T-helper 17 cell (primary cell): ENCODE measurements around the gene FXYD5. TPM values are rescaled to one million over a fixed set of nuclear protein-coding genes. Genes with fewer than 3 reads are reported as not detected.

ENCODE experiments used
- ATAC-seq: fragments of 150-1000 bp; cut with Tn5 transposase; 2 replicates; pipeline ENCODE4 v1.10.0; 2021; ENCODE audit warnings: mild to moderate bottlenecking, moderate library complexity
- DNase-seq, 3 donors: peaks; one replicate each; pipeline versions ENCODE4 v3.0.0 to v3.0.0-alpha.2; 2020 to 2021
- H3K9me3 ChIP-seq: one replicate; pipeline ENCODE4 v1.7.0; 2013; ENCODE audit warnings: low read length, mild to moderate bottlenecking; ENCODE audit not compliant: control insufficient read depth, poor library complexity, severe bottlenecking
- H3K27ac Mint-ChIP-seq: one replicate; pipeline ENCODE4 v1.8.0; 2022; ENCODE audit warnings: mild to moderate bottlenecking, moderate library complexity, mixed read lengths
- H3K27me3 Mint-ChIP-seq: one replicate; pipeline ENCODE4 v1.8.0; 2022; ENCODE audit warnings: mixed read lengths
- H3K36me3 Mint-ChIP-seq: one replicate; pipeline ENCODE4 v1.8.0; 2022; ENCODE audit warnings: low read depth, mixed read lengths
- H3K4me1 Mint-ChIP-seq: one replicate; pipeline ENCODE4 v1.8.0; 2022; ENCODE audit warnings: mild to moderate bottlenecking, mixed read lengths
- H3K4me3 Mint-ChIP-seq: one replicate; pipeline ENCODE4 v1.8.0; 2022; ENCODE audit warnings: mild to moderate bottlenecking, moderate library complexity, mixed read lengths
- total RNA-seq, 4 donors: library from RNA in 2 of 4; stranded (reverse) in 2 of 4; gene quantifications; one replicate each; pipeline ENCODE4 v1.2.3 and lab custom pipeline; 2022 to 2026

The FXYD5 gene
- total RNA-seq (100 to 1,000 TPM; 533 to 557 TPM), total RNA-seq (lab: John Stamatoyannopoulos, UW) (160 to 205 reads per million in 2 donors)

- H3K4me3 Mint-ChIP-seq = peak within 1 kb of the TSS; percentile 100
- ATAC-seq (peak; percentile 80), DNase-seq (peak; percentile 50 to 64 (median 56))
- no peaks in the 10 kb centered on the region for H3K27me3 Mint-ChIP-seq
- H3K36me3 Mint-ChIP-seq = peaks cover 11% of the 10 kb centered on the region
- no peaks in the 10 kb centered on the region for H3K9me3 ChIP-seq
- H3K4me1 Mint-ChIP-seq = peaks cover 51% of the 10 kb centered on the region
- H3K27ac Mint-ChIP-seq = peak within 1 kb of the TSS; percentile 98
Measured at GRCh38 chr19:35154525-35155406, at the start of gene FXYD5. Gene FXYD5, plus strand, starts transcription at chr19:35154735. Its CDS starts 816 bp downstream, at chr19:35155551.

GRCh38 chr19:35105047-35105410 is 49.5 kb upstream of the FXYD5 start:
- H3K27me3 Mint-ChIP-seq = no peaks in the 10 kb centered on the region
- H3K27ac Mint-ChIP-seq = no peak overlapping the region
- no peaks in the 10 kb centered on the region for H3K36me3 Mint-ChIP-seq
- DNase-seq (no peak), ATAC-seq (no peak)
- H3K4me1 Mint-ChIP-seq = no peaks in the 10 kb centered on the region
- no peaks in the 10 kb centered on the region for H3K9me3 ChIP-seq
- H3K4me3 Mint-ChIP-seq = no peak overlapping the region

GRCh38 chr19:35105411-35106290 is 48.9 kb upstream of the FXYD5 start:
- peaks cover 1% of the 10 kb centered on the region for H3K27me3 Mint-ChIP-seq
- H3K4me3 Mint-ChIP-seq = no peak overlapping the region
- no peak overlapping the region for H3K27ac Mint-ChIP-seq
- H3K9me3 ChIP-seq = no peaks in the 10 kb centered on the region
- no peak for DNase-seq
- H3K4me1 Mint-ChIP-seq = no peaks in the 10 kb centered on the region
- peak; percentile 21 for ATAC-seq
- H3K36me3 Mint-ChIP-seq = no peaks in the 10 kb centered on the region

- no peak overlapping the region for H3K4me3 Mint-ChIP-seq
- no peak for DNase-seq
- H3K4me1 Mint-ChIP-seq = no peaks in the 10 kb centered on the region
- ATAC-seq = no peak
- H3K27me3 Mint-ChIP-seq = peaks cover 4% of the 10 kb centered on the region
- no peak overlapping the region for H3K27ac Mint-ChIP-seq
- no peaks in the 10 kb centered on the region for H3K36me3 Mint-ChIP-seq
- no peaks in the 10 kb centered on the region for H3K9me3 ChIP-seq
Measured at GRCh38 chr19:35106291-35106583, 48.3 kb upstream of the FXYD5 start.

DNA sequence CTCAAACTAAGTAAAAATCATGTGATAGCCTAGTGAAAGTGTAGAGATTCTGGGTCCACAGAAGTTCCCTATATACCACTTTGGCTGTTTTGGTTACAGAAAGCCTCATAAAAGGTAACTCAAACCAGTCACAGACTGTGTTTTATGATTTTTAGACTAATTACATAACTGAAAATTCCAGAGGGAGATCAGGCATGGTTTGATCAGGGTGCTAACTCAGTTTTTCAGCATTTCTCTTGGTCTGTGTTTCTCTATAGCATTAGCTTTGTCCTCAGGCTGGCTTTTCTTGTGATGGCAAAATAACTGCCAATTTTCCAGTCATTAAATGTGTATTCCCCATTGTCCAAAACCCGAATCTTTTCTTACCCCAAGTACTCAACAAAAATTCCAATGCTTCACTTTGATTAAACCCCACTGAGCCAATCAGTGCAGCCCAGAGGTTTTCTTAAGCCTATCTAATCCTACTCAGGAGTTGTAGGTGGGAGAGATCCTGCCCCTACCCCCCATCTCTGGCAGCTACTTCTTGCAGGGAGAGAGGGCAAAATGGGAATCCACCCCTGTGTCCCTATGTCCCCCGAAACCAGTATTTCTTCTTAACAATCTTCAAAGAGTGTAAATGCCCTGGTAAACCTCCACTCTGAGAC is 47.5 kb upstream of the FXYD5 start:
- Mint-ChIP-seq H3K27ac (no peak overlapping the region), H3K4me1 (no peaks in the 10 kb centered on the region), H3K4me3 (no peak overlapping the region), H3K27me3 (peaks cover 4% of the 10 kb centered on the region), H3K36me3 (no peaks in the 10 kb centered on the region)
- H3K9me3 ChIP-seq = no peaks in the 10 kb centered on the region
- no peak for DNase-seq
- no peak for ATAC-seq

GRCh38 chr19:35107545-35107944 is 47.0 kb upstream of the FXYD5 start:
- Mint-ChIP-seq H3K27me3 (peaks cover 4% of the 10 kb centered on the region), H3K36me3 (no peaks in the 10 kb centered on the region), H3K4me1 (no peaks in the 10 kb centered on the region), H3K4me3 (no peak overlapping the region), H3K27ac (no peak overlapping the region)
- no peaks in the 10 kb centered on the region for H3K9me3 ChIP-seq
- ATAC-seq (no peak), DNase-seq (no peak)

DNA sequence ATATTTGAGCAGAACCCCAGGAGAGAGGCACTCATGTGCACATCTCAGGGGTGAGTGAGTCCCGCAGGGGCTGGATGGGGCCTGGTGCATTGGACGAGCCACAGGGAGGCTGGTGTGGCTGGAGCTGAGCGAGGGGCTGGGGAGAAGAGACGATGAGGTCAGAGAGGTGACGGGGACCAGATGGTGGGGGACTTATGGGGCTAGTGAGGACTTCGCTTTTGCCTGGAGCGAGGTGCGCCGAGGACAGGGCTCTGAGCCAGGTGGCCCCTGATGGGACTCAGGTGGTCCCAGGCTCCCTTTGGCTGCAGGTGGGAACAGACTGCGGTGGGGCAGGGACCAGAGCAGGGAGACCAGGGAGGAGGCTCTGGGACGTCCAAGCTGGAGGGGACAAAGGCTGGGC is 45.8 kb upstream of the FXYD5 start:
- no peaks in the 10 kb centered on the region for H3K9me3 ChIP-seq
- no peaks in the 10 kb centered on the region for H3K4me1 Mint-ChIP-seq
- no peaks in the 10 kb centered on the region for H3K36me3 Mint-ChIP-seq
- ATAC-seq (no peak), DNase-seq (no peak)
- H3K4me3 Mint-ChIP-seq = no peak overlapping the region
- H3K27me3 Mint-ChIP-seq = peaks cover 4% of the 10 kb centered on the region
- no peak overlapping the region for H3K27ac Mint-ChIP-seq

DNA sequence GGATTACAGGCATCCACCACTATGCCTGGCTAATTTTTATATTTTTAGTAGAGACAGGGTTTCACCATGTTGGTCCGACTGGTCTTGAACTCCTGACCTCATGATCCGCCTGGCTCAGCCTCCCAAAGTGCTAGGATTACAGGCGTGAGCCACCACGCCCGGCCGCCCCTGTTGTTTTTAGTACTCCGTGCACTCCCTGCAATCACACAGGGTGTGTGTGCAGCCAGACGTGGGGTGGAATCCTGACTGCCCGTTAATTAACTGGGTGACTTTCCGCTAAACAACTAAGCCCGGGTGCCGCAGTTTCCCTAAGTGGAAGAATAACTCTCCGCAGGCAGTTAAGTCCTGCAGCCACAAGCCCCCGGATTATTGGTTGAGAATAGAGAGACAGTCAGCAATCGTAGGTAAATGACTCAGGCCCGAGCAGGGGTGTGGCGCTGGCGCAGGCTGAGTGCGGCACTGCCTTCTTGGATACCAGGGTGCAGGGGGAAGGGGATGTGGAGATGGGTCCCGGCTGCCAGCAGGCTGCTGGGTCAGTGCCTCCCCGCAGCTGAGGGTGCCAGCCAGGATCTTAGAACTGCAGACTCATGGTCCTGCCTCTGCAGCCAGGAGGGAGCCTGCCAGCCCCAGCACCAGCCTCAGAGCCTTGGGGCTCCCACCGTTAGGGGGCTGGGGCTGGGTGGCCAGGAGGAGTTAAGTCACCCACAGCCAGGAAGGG is 45.0 kb upstream of the FXYD5 start:
- H3K27ac Mint-ChIP-seq = no peak overlapping the region
- peaks cover 4% of the 10 kb centered on the region for H3K27me3 Mint-ChIP-seq
- peaks cover 3% of the 10 kb centered on the region for H3K4me1 Mint-ChIP-seq
- DNase-seq (no peak), ATAC-seq (no peak)
- H3K9me3 ChIP-seq = no peaks in the 10 kb centered on the region
- H3K36me3 Mint-ChIP-seq = no peaks in the 10 kb centered on the region
- no peak overlapping the region for H3K4me3 Mint-ChIP-seq

- ATAC-seq = no peak
- DNase-seq = no peak
- Mint-ChIP-seq H3K27ac (no peak overlapping the region), H3K27me3 (peaks cover 4% of the 10 kb centered on the region), H3K4me1 (peaks cover 8% of the 10 kb centered on the region), H3K36me3 (no peaks in the 10 kb centered on the region), H3K4me3 (no peak overlapping the region)
- no peaks in the 10 kb centered on the region for H3K9me3 ChIP-seq
Measured at GRCh38 chr19:35110974-35111373, 43.6 kb upstream of the FXYD5 start.

DNA sequence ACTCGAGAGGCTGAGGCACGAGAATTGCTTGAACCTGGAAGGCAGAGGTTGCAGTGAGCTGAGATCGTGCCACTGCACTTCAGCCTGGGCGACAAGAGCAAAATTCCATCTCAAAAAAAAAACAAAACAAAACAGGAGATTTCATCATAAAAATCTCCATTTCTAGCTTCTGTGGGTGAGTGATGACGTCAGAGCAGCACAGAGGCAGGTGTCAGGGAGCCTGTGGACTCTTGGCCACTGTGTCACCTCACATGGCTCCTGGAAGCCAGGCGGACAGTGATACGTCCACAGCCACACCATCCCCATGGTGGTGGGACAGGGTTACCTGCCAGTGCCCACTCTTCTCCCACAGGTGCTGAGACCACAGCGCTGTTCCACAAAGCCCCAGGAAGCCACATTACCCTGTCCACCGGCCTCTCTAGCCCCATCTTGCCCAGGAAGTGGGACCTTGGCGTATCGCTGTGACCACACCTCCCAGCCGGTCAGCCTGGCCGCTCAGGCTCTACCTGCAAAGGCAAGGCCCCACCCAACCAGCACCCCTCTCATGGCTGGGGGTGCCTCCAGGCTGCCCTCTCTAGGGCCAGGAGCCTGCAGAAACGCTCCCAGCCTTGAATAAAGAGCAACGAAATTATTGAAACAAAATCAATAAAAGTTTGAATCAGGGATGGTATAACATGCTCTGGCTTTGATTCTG is 41.4 kb upstream of the FXYD5 start:
- ATAC-seq (no peak), DNase-seq (no peak)
- Mint-ChIP-seq H3K27me3 (peaks cover 4% of the 10 kb centered on the region), H3K4me3 (no peak overlapping the region), H3K4me1 (peaks cover 11% of the 10 kb centered on the region), H3K27ac (no peak overlapping the region), H3K36me3 (no peaks in the 10 kb centered on the region)
- no peaks in the 10 kb centered on the region for H3K9me3 ChIP-seq

DNA sequence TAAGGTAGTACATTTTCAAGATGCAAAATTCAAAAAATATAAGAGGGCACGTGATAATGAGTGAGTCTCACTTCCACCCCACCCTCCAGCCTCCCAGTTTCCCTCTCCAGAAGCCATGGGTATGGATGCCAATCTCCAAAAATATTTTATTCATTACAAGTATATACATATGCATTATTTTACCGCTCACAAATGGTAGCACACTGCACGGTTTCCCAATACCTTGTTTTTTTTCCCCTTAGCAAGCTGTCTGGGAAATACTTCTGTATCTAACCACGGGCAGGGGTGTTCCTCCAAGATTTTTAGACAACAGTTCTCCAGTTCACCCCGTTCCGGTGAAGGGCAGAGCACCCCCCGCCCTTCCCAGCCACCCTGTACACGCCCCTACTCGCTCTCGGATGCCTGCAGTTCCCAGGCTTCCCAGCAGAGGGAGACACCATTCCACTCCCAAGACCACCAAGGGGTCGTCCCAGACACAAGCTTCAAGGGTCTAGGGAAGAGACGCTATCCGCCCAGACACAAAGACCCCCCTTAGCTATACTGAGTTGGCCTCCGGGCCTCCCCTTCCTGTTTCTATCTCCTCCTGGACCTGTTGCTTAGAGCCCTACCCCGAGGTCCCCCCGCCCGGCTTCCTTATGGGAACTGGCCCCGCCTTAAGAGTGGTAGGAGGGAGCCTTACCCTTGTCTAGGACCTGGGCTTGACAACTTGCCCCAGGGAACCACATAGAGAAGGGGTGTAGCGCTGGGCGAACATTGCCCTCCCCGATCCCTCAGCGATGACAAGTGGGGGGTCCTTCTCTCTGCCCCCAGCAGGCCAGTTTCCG is 40.0 kb upstream of the FXYD5 start:
- H3K9me3 ChIP-seq = no peaks in the 10 kb centered on the region
- DNase-seq = peak; percentile 39 to 59 (median 54)
- H3K4me3 Mint-ChIP-seq = no peak overlapping the region
- H3K27ac Mint-ChIP-seq = peak overlapping the region; percentile 4
- H3K27me3 Mint-ChIP-seq = peaks cover 4% of the 10 kb centered on the region
- H3K36me3 Mint-ChIP-seq = no peaks in the 10 kb centered on the region
- peaks cover 11% of the 10 kb centered on the region for H3K4me1 Mint-ChIP-seq
- peak; percentile 85 for ATAC-seq
